EH (cell line): Measurements from ENCODE around the gene ATP13A4.
"Not testable (repeated sequence)": the region's sequence is repeated elsewhere in the genome, so short reads cannot be mapped to it uniquely, and the experiment has no call there.

Experiments
- DNase-seq: peaks from one replicate; pipeline ENCODE4 v3.0.0-alpha.2; 2015; ENCODE audit warnings: low read depth

ATP13A4 gene

GRCh38 chr3:193560870-193561269 is 6.2 kb upstream of the ATP13A4 start:
- DNase-seq: no peak

GRCh38 chr3:193560091-193560490 is 5.4 kb upstream of the ATP13A4 start:
- no peak for DNase-seq

- no peak for DNase-seq
Measured at GRCh38 chr3:193559100-193559499, 4.4 kb upstream of the ATP13A4 start.

- DNase-seq: no peak
Measured at GRCh38 chr3:193556841-193557240, 2.1 kb upstream of the ATP13A4 start.

- DNase-seq: no peak
Measured at GRCh38 chr3:193553586-193553985, 1.1 kb downstream of the ATP13A4 start.

GRCh38 chr3:193552923-193553322 is 1.8 kb downstream of the ATP13A4 start:
- no peak for DNase-seq

GRCh38 chr3:193548406-193548805 is 6.3 kb downstream of the ATP13A4 start:
- DNase-seq: no peak

GRCh38 chr3:193546129-193546528 is 8.6 kb downstream of the ATP13A4 start:
- DNase-seq: no peak

- DNase-seq: no peak
Measured at GRCh38 chr3:193545304-193545703, 9.4 kb downstream of the ATP13A4 start.

GRCh38 chr3:193544289-193544688 is 10.4 kb downstream of the ATP13A4 start:
- no peak for DNase-seq

GRCh38 chr3:193530231-193531165 is 24.2 kb downstream of the ATP13A4 start:
- no peak for DNase-seq

- DNase-seq: not testable (repeated sequence)
Measured at GRCh38 chr3:193526085-193526484, 28.6 kb downstream of the ATP13A4 start.

GRCh38 chr3:193522473-193522872 is 32.2 kb downstream of the ATP13A4 start:
- no peak for DNase-seq

- no peak for DNase-seq
Measured at GRCh38 chr3:193520738-193521137, 34.0 kb downstream of the ATP13A4 start.

GRCh38 chr3:193515966-193516365 is 38.7 kb downstream of the ATP13A4 start:
- DNase-seq: no peak

- DNase-seq: no peak
Measured at GRCh38 chr3:193510154-193510553, 44.5 kb downstream of the ATP13A4 start.

- no peak for DNase-seq
Measured at GRCh38 chr3:193509103-193509965, 45.4 kb downstream of the ATP13A4 start.

- DNase-seq: no peak
Measured at GRCh38 chr3:193508108-193508507, 46.6 kb downstream of the ATP13A4 start.

GRCh38 chr3:193507566-193507965 is 47.1 kb downstream of the ATP13A4 start:
- peak; percentile 2 for DNase-seq

- DNase-seq: no peak
Measured at GRCh38 chr3:193506921-193507320, 47.8 kb downstream of the ATP13A4 start.

GRCh38 chr3:193502871-193503270 is 51.8 kb downstream of the ATP13A4 start:
- no peak for DNase-seq

GRCh38 chr3:193499801-193500485 is 54.8 kb downstream of the ATP13A4 start:
- no peak for DNase-seq
